GM13977 (cell line): ENCODE data around the gene ERBIN.

Experiments used
- DNase-seq: peaks from one replicate; pipeline ENCODE4 v3.0.0; 2012; ENCODE audit warnings: low spot score
- CTCF ChIP-seq: IDR thresholded peaks from 2 replicates; pipeline ENCODE4 v1.5.1; 2012; ENCODE audit warnings: mild to moderate bottlenecking, control low read depth; ENCODE audit not compliant: insufficient read depth; ENCODE audit errors: extremely low read depth, missing control alignments
- in situ Hi-C: fragments of 300-500 bp; cut with MboI; formaldehyde crosslinking; loops from one replicate; pipeline ENCODE4 v1.12.0; 2022; ENCODE audit warnings: low sequenced_read_pairs, low pct_unique_long_range_greater_than_20kb, mixed read lengths, inconsistent platforms; ENCODE audit not compliant: unreplicated experiment

The ERBIN gene

GRCh38 chr5:65892801-65893200, 33.6 kb upstream of the ERBIN start:
- no peak for TF ChIP-seq CTCF
- in situ Hi-C loops: no loop called here
- DNase-seq: no peak

- DNase-seq: no peak
- in situ Hi-C loops: no loop called here
- TF ChIP-seq CTCF: no peak
Measured at GRCh38 chr5:65893749-65894430, 32.5 kb upstream of the ERBIN start.

- DNase-seq: no peak
- TF ChIP-seq CTCF: no peak
- in situ Hi-C loops: no loop called here
Measured at GRCh38 chr5:65895891-65896290, 30.5 kb upstream of the ERBIN start.

GRCh38 chr5:65900746-65901145, 25.6 kb upstream of the ERBIN start:
- no peak for DNase-seq
- in situ Hi-C loops: no loop called here
- TF ChIP-seq CTCF: no peak

- in situ Hi-C loops: no loop called here
- TF ChIP-seq CTCF: no peak
- DNase-seq: no peak
Measured at GRCh38 chr5:65902104-65902503, 24.3 kb upstream of the ERBIN start.

GRCh38 chr5:65903581-65903980, 22.8 kb upstream of the ERBIN start:
- no peak for TF ChIP-seq CTCF
- in situ Hi-C loops: no loop called here
- DNase-seq: no peak
